Stomach (tissue), 9 donors: Measurements from ENCODE around the gene TMEM255B. TPM values are rescaled to one million over a fixed set of nuclear protein-coding genes. Genes with fewer than 3 reads are reported as not detected.
"Not testable (repeated sequence)": the region's sequence is repeated elsewhere in the genome, so short reads cannot be mapped to it uniquely, and the experiment has no call there.

Source experiments
- DNase-seq, 2 donors: peaks; one replicate each; pipeline versions ENCODE4 v3.0.0 to v3.0.0-alpha.2; 2013 to 2019
- H3K27ac ChIP-seq, 5 donors: fragments of 200-600 bp in 4 of 5; sonication (generic) in 4 of 5; one replicate each; pipeline ENCODE4 v1.5.1; 2013 to 2019; ENCODE audit warnings: mild to moderate bottlenecking in 1 of 5, moderate library complexity in 1 of 5
- H3K27me3 ChIP-seq, 3 donors: fragments of 200-600 bp; sonication (generic); one replicate each; pipeline ENCODE4 v1.5.1; 2017 to 2019; ENCODE audit warnings: mixed run types in 1 of 3
- H3K36me3 ChIP-seq, 4 donors: fragments of 200-600 bp; sonication (generic); 1 replicate in 3 of 4; 2 replicates in 1 of 4; pipeline ENCODE4 v1.5.1; 2016 to 2019
- H3K4me1 ChIP-seq, 4 donors: fragments of 200-600 bp; sonication (generic); one replicate each; pipeline ENCODE4 v1.5.1; 2016 to 2019
- H3K4me3 ChIP-seq, 4 donors: fragments of 200-600 bp; sonication (generic) in 3 of 4; one replicate each; pipeline ENCODE4 v1.5.1; 2016 to 2019; ENCODE audit warnings: mild to moderate bottlenecking in 1 of 4
- H3K9me3 ChIP-seq, 4 donors: fragments of 200-600 bp; sonication (generic); one replicate each; pipeline ENCODE4 v1.5.1; 2016 to 2019
- CTCF ChIP-seq, 7 experiments: fragments of 450-650 bp in 4 of 7; fragments of 200-600 bp in 3 of 7; sonication (generic) in 3 of 7; IDR thresholded peaks; one replicate each; pipeline ENCODE4 v1.5.1; 2016 to 2019; ENCODE audit warnings: antibody characterized with exemption in 7 of 7, control low read depth in 2 of 7, mild to moderate bottlenecking in 1 of 7
- EP300 ChIP-seq: sonication (generic); formaldehyde crosslinking; IDR thresholded peaks from one replicate; pipeline ENCODE4 v1.6.1; 2017; ENCODE audit warnings: antibody characterized with exemption
- POLR2A ChIP-seq, 4 donors: fragments of 450-650 bp; IDR thresholded peaks; one replicate each; pipeline ENCODE4 v1.6.1; 2016; ENCODE audit warnings: antibody characterized with exemption in 4 of 4, control low read depth in 2 of 4, mild to moderate bottlenecking in 1 of 4, moderate library complexity in 1 of 4
- POLR2AphosphoS5 ChIP-seq, 3 donors: sonication (generic); formaldehyde crosslinking; IDR thresholded peaks; one replicate each; pipeline ENCODE4 v1.6.1; 2016; ENCODE audit warnings: antibody characterized with exemption in 3 of 3
- WGBS, 5 donors: extraction: QIAGEN DNeasy Blood & Tissue Kit in 3 of 5; methylation state at CpG; one replicate each; pipeline versions ENCODE4 v1.1.5 to v1.1.7; 2013 to 2018; 5-methylcytosine and 5-hydroxymethylcytosine counted together
- intact Hi-C: fragments of 100-400 bp; cut with DNase I; formaldehyde crosslinking; loops from one replicate; pipeline ENCODE4 v1.15.1; 2023; ENCODE audit warnings: low total_unique reads
- polyA plus RNA-seq, 3 donors: library from polyadenylated mRNA; stranded (reverse); fragments of 200-250 nt; gene quantifications; one replicate each; pipeline ENCODE4 v1.2.3, GENCODE V29; 2013
- total RNA-seq, 5 donors: library from RNA; depleted of rRNA; stranded (reverse); fragments of >200 nt; gene quantifications; one replicate each; pipeline versions ENCODE4 v1.1.0 to v1.2.3, GENCODE V29; 2014 to 2016
- donor health status: healthy with polysubstance abuse.
- donor health status: Bipolar disorder and iron deficiency.
- donor health status: healthy.

The TMEM255B gene
- total and polyA plus RNA-seq, 8 donors = 1.3 to 7.9 (median 4.6) TPM; not detected in 1

DNA sequence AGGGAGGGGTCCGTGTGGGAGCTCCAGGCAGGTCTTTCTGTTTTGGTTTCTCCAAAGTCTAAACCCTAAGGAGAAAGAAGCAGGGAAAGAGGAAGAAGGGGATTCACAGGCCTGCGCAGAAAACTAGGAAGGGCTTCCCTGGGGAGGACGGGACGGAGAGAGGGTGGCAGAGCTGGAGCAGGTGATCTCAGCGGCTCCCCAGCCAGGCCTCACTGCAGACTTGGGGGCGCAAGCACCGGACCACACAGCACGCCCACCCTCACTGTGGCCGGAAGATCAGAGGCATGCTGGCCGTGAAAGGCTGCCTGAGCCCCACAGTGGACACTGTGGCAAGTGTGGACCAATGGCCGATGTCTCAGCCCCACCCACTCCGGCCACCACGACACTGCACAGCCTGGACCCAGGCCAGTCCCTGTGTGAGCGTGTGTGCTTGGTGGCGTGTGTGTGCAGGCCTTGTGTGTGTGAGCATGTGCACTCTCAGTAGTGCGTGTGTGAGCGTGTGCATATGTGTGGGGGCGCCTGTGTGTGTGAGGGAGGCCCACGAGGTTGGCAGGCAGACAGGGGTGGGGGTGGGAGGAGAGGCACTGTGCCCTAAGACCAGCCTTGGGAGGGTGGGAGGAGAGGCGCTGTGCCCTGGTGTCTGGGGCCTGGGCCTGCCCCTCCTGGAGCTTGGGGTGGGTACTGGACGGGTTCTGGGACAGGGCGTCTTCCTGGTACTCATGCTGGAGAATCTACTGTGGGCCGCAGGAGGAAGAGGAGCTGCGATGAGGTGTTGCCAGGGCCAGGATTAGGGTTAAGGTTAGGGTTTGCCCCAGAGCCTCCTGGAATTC lies 15.4 kb upstream of the TMEM255B start:
- no peak for DNase-seq
- no peaks in the 10 kb centered on the region for H3K36me3 ChIP-seq
- intact Hi-C loops = no loop called here
- peaks cover 0 to 10% (median 9%) of the 10 kb centered on the region in 4 donors for H3K4me1 ChIP-seq
- WGBS, 5 donors = 86 to 91% (median 90%) methylated on average over 20 to 24 of the region's 24 CpGs
- no peak overlapping the region for H3K27ac ChIP-seq
- no peak overlapping the region for H3K4me3 ChIP-seq
- H3K9me3 ChIP-seq = no peaks in the 10 kb centered on the region
- H3K27me3 ChIP-seq = peaks cover 0 to 51% (median 0%) of the 10 kb centered on the region in 3 donors
- no peak for TF ChIP-seq CTCF (IDR thresholded peaks at IDR 0.05)
- TF ChIP-seq POLR2AphosphoS5 (IDR thresholded peaks at IDR 0.05) = no peak
- no peak for TF ChIP-seq EP300
- no peak for TF ChIP-seq POLR2A (IDR thresholded peaks at IDR 0.05)

- H3K27me3 ChIP-seq = peaks cover 0 to 44% (median 0%) of the 10 kb centered on the region in 3 donors
- no peaks in the 10 kb centered on the region for H3K36me3 ChIP-seq
- intact Hi-C loops = no loop called here
- no peak overlapping the region for H3K27ac ChIP-seq
- H3K4me1 ChIP-seq = peaks cover 0 to 10% (median 9%) of the 10 kb centered on the region in 4 donors
- H3K4me3 ChIP-seq = no peak overlapping the region
- peak in 1 of 2 donors; percentile 41 for DNase-seq
- TF ChIP-seq CTCF (IDR thresholded peaks at IDR 0.05) = no peak
- no peak for TF ChIP-seq EP300
- no peak for TF ChIP-seq POLR2A (IDR thresholded peaks at IDR 0.05)
- TF ChIP-seq POLR2AphosphoS5 (IDR thresholded peaks at IDR 0.05) = no peak
- no peaks in the 10 kb centered on the region for H3K9me3 ChIP-seq
- 69 to 86% (median 76%) methylated on average over 17 to 21 of the region's 21 CpGs for WGBS, 5 donors
These were observed 14.6 kb upstream of the TMEM255B start for GRCh38 chr13:113744197-113745000.

DNA sequence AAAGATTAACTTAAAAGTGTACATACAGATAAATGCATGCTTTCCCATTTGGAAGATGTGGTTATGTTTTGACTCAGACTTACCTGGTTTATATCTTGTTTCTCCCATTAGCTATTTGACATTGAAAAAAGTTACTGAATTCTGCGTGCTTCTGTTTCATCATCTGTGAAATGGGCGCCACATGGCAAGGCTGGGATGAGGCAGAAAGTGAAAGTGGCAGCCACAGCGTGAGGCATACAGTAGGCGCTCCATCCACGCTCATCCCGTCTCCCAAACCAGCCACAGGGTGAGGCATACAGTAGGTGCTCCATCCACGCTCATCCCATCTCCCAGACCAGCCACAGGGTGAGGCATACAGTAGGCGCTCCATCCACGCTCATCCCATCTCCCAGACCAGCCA lies 14.0 kb upstream of the TMEM255B start:
- H3K4me1 ChIP-seq = peaks cover 0 to 10% (median 9%) of the 10 kb centered on the region in 4 donors
- no peak overlapping the region for H3K27ac ChIP-seq
- peaks cover 0 to 37% (median 0%) of the 10 kb centered on the region in 3 donors for H3K27me3 ChIP-seq
- H3K9me3 ChIP-seq = no peaks in the 10 kb centered on the region
- H3K4me3 ChIP-seq = no peak overlapping the region
- WGBS, 5 donors = 92 to 96% (median 92%) methylated on average over 7 to 9 of the region's 9 CpGs
- TF ChIP-seq EP300 (no peak), POLR2AphosphoS5 (IDR thresholded peaks at IDR 0.05) (no peak), CTCF (IDR thresholded peaks at IDR 0.05) (no peak), POLR2A (IDR thresholded peaks at IDR 0.05) (no peak)
- no peak for DNase-seq
- intact Hi-C loops = no loop called here
- no peaks in the 10 kb centered on the region for H3K36me3 ChIP-seq

DNA sequence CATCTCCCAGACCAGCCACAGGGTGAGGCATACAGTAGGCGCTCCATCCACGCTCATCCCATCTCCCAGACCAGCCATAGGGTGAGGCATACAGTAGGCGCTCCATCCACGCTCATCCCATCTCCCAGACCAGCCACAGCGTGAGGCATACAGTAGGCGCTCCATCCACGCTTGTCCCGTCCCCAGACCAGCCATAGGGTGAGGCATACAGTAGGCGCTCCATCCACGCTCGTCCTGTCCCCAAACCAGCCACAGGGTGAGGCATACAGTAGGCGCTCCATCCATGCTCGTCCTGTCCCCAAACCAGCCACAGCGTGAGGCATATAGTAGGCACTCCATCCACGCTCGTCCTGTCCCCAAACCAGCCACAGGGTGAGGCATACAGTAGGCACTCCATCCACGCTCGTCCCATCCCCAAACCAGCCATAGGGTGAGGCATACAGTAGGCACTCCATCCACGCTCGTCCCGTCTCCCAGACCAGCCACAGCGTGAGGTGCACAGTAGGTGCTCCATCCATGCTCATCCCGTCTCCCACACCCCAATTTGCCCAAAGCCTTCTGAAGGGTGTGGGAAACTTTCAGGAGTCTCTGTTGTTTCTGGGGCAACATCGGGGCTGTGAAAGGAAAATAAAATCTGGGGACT lies 13.4 kb upstream of the TMEM255B start:
- H3K27me3 ChIP-seq = peaks cover 0 to 33% (median 0%) of the 10 kb centered on the region in 3 donors
- WGBS, 5 donors = 87 to 95% (median 89%) methylated on average over 13 to 24 of the region's 24 CpGs
- peaks cover 0 to 10% (median 9%) of the 10 kb centered on the region in 4 donors for H3K4me1 ChIP-seq
- H3K27ac ChIP-seq, H3K4me3 ChIP-seq, DNase-seq, intact Hi-C loops, H3K36me3 ChIP-seq, H3K9me3 ChIP-seq: not testable (repeated sequence)
